Measurements from ENCODE around the gene KCNJ6.

Gene KCNJ6

GRCh38 chr21:37562920-37563640 lies 353.2 kb downstream of the KCNJ6 start:
- DNase-seq = no peak

- DNase-seq = no peak
Observed at GRCh38 chr21:37561941-37562919, 354.0 kb downstream of the KCNJ6 start.

GRCh38 chr21:37561506-37561905 lies 354.8 kb downstream of the KCNJ6 start:
- DNase-seq = no peak

GRCh38 chr21:37560385-37560784 lies 355.9 kb downstream of the KCNJ6 start:
- DNase-seq = no peak

GRCh38 chr21:37558676-37559211 lies 357.5 kb downstream of the KCNJ6 start:
- DNase-seq = no peak
